Measurements from ENCODE around the gene SDK1.

DNA sequence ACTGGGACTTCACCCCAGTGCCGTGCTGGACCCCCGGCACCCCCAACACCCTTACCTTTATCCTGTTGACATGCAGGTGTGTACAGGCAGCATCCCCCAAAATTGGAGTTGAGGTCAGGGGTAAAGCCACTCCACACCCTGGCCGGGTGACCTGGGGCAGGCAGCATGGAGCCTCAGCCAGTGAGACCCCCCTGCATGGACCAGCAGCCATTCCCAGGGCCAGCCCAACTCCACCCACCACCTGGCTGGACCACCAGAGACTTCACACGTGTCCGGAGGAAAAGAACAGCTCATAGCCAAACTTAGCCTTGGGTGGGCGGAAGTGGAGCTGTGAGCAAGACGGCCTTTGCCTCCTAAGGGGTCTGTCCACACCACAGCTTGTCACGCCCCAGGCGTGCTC lies 968.0 kb downstream of the SDK1 start:
- TF ChIP-seq, protein P1, sequence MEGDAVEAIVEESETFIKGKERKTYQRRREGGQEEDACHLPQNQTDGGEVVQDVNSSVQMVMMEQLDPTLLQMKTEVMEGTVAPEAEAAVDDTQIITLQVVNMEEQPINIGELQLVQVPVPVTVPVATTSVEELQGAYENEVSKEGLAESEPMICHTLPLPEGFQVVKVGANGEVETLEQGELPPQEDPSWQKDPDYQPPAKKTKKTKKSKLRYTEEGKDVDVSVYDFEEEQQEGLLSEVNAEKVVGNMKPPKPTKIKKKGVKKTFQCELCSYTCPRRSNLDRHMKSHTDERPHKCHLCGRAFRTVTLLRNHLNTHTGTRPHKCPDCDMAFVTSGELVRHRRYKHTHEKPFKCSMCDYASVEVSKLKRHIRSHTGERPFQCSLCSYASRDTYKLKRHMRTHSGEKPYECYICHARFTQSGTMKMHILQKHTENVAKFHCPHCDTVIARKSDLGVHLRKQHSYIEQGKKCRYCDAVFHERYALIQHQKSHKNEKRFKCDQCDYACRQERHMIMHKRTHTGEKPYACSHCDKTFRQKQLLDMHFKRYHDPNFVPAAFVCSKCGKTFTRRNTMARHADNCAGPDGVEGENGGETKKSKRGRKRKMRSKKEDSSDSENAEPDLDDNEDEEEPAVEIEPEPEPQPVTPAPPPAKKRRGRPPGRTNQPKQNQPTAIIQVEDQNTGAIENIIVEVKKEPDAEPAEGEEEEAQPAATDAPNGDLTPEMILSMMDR (IDR thresholded peaks at IDR 0.05; ENCODE audit: low read depth, low read length): no peak
- TF ChIP-seq POLR2A (IDR thresholded peaks at IDR 0.05; ENCODE audit: extremely low read depth, insufficient read length): no peak
- TF ChIP-seq, protein P2, sequence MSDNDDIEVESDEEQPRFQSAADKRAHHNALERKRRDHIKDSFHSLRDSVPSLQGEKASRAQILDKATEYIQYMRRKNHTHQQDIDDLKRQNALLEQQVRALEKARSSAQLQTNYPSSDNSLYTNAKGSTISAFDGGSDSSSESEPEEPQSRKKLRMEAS (IDR thresholded peaks at IDR 0.05; ENCODE audit: low read depth, low read length): no peak

Data from NB4 (cell line).